ENCODE measurements around the gene LYAR. TPM values are rescaled to one million over a fixed set of nuclear protein-coding genes. Genes with fewer than 3 reads are reported as not detected.

The LYAR gene
- total and polyA plus RNA-seq, 2 experiments from 2014 or later: 10.7 to 18.5 TPM

DNA sequence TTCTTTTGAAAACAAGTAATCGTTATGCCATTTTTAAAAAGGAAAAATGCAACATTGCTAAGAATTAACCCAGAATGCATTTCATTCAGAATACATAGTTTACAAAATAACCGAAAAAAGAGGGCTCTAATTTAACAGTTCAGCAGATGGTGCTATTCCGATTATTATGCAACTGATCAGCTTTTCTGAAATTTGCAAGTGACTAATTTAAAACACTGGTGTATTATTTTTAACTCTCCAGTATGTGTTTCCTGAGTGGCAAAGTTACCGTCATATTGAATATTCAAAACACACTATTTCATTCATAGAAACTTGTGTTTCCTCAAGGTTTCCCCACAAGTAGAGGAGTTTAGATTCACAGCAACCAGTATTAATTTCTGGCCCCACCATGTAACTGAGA, 21.2 kb upstream of the LYAR start:
- Histone ChIP-seq H3K27ac (no peak overlapping the region), H3K36me3 (peaks cover 11% of the 10 kb centered on the region), H3K4me3 (no peak overlapping the region), H3K27me3 (no peaks in the 10 kb centered on the region), H3K4me1 (ENCODE audit: low read depth) (no peaks in the 10 kb centered on the region), H3K9me3 (ENCODE audit: low read depth) (no peaks in the 10 kb centered on the region)
- TF ChIP-seq, protein P1, sequence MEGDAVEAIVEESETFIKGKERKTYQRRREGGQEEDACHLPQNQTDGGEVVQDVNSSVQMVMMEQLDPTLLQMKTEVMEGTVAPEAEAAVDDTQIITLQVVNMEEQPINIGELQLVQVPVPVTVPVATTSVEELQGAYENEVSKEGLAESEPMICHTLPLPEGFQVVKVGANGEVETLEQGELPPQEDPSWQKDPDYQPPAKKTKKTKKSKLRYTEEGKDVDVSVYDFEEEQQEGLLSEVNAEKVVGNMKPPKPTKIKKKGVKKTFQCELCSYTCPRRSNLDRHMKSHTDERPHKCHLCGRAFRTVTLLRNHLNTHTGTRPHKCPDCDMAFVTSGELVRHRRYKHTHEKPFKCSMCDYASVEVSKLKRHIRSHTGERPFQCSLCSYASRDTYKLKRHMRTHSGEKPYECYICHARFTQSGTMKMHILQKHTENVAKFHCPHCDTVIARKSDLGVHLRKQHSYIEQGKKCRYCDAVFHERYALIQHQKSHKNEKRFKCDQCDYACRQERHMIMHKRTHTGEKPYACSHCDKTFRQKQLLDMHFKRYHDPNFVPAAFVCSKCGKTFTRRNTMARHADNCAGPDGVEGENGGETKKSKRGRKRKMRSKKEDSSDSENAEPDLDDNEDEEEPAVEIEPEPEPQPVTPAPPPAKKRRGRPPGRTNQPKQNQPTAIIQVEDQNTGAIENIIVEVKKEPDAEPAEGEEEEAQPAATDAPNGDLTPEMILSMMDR (IDR thresholded peaks at IDR 0.05; ENCODE audit: low read depth, low read length): no peak
- no peak for DNase-seq (ENCODE audit: low read depth in 1 of 2, low spot score in 1 of 2)

DNA sequence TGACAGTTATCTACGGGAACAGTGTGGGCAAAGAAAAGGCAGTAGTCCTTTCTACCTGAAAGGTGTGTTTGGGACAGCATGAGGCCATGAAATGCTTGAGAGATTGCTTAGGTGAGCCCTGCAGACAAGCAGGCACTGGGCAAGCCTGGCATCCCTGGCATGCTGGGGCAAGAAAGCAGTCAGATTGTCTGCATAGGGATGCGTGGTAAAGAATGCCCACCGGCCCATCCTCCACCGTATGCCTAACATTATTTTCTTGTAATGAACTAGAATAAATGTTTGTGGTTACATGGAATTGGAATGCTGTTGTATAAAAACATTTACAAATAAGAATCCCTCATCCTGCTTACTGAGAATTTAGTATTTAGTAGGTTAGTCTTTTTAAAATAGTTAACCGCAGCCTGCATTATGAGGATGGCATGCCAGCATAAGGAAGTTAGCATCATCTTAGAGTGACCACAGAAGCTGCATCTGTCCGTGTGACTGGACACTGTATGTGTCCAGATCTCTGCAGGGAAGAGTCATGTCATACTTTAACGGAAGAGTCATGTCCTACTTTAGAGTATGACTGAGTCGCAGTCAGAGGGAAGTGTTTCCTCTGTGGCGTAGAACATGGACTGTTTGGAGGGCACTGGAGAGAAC, 19.0 kb upstream of the LYAR start:
- DNase-seq (ENCODE audit: low read depth in 1 of 2, low spot score in 1 of 2): no peak
- Histone ChIP-seq H3K27me3 (no peaks in the 10 kb centered on the region), H3K36me3 (peaks cover 2% of the 10 kb centered on the region), H3K4me3 (no peak overlapping the region), H3K27ac (no peak overlapping the region), H3K4me1 (ENCODE audit: low read depth) (no peaks in the 10 kb centered on the region), H3K9me3 (ENCODE audit: low read depth) (no peaks in the 10 kb centered on the region)
- TF ChIP-seq, protein P1 (IDR thresholded peaks at IDR 0.05; ENCODE audit: low read depth, low read length): no peak

DNA sequence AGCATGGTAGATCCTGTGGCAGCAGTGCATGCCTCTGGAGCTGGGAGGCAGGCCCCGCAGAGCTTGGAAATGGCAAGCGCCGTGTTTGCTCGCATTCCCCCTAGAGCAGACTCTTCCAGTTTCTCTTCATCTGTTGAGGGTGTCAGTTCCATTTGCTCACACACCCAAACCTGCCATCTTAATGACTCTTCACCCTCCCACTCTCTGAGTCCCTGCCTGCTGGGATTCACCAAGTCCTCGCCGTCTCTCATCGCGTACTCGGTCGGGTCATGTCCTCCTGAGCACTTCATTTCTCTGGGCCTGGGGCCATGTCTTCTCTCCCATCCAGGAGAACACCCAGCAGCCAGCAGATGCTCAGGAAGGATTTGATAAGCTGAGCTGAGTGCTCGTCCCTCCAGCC, 17.0 kb upstream of the LYAR start:
- DNase-seq (ENCODE audit: low read depth in 1 of 2, low spot score in 1 of 2): no peak
- H3K4me1 ChIP-seq (ENCODE audit: low read depth): peaks cover 4% of the 10 kb centered on the region
- H3K27me3 ChIP-seq: no peaks in the 10 kb centered on the region
- no peaks in the 10 kb centered on the region for H3K36me3 ChIP-seq
- H3K9me3 ChIP-seq (ENCODE audit: low read depth): no peaks in the 10 kb centered on the region
- TF ChIP-seq, protein P1 (IDR thresholded peaks at IDR 0.05; ENCODE audit: low read depth, low read length): no peak
- H3K27ac ChIP-seq: no peak overlapping the region
- H3K4me3 ChIP-seq: no peak overlapping the region

DNA sequence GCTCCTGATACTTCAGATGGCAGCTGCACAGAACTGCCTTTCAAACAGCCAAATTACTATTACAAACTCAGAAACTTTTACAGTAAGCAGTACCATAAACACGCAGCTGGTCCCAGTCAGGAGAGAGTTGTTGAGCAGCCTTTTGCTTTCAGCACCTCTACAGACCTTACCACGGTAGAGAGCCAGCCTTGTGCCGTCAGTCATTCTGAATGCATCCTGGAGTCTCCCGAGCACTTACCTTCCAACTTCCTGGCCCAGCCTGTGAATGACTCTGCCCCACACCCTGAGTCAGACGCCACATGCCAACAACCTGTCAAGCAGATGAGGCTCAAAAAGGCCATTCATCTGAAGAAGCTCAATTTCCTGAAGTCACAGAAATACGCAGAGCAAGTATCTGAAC, 12.5 kb upstream of the LYAR start:
- H3K36me3 ChIP-seq: no peaks in the 10 kb centered on the region
- H3K9me3 ChIP-seq (ENCODE audit: low read depth): no peaks in the 10 kb centered on the region
- peak in 1 of 2 donors; percentile 38 for DNase-seq (ENCODE audit: low read depth in 1 of 2, low spot score in 1 of 2)
- no peaks in the 10 kb centered on the region for H3K27me3 ChIP-seq
- H3K4me1 ChIP-seq (ENCODE audit: low read depth): peaks cover 6% of the 10 kb centered on the region
- H3K4me3 ChIP-seq: no peak overlapping the region
- TF ChIP-seq, protein P1 (IDR thresholded peaks at IDR 0.05; ENCODE audit: low read depth, low read length): no peak
- H3K27ac ChIP-seq: peak overlapping the region; percentile 36

DNA sequence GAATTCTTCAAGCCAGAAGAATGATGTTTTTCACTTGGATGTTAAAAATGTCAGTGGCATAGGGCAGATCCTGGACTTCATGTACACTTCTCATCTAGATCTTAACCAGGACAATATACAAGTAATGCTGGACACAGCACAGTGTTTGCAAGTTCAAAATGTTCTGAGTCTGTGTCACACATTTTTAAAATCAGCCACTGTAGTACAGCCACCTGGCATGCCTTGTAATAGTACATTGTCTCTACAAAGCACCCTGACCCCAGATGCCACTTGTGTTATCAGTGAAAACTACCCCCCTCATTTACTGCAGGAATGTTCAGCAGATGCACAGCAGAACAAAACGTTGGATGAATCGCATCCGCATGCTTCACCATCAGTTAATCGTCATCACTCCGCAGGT, 12.0 kb upstream of the LYAR start:
- no peak overlapping the region for H3K4me3 ChIP-seq
- no peaks in the 10 kb centered on the region for H3K27me3 ChIP-seq
- H3K9me3 ChIP-seq (ENCODE audit: low read depth): no peaks in the 10 kb centered on the region
- DNase-seq (ENCODE audit: low read depth in 1 of 2, low spot score in 1 of 2): no peak
- TF ChIP-seq, protein P1 (IDR thresholded peaks at IDR 0.05; ENCODE audit: low read depth, low read length): no peak
- H3K27ac ChIP-seq: peak overlapping the region; percentile 36
- H3K4me1 ChIP-seq (ENCODE audit: low read depth): peaks cover 6% of the 10 kb centered on the region
- H3K36me3 ChIP-seq: no peaks in the 10 kb centered on the region

Measured in cardiac muscle cell (in vitro differentiated cells and primary cell).